Liver (tissue), 3 donors: Measurements from ENCODE around the gene PLXDC2.

Experiments
- EGR1 ChIP-seq, 2 donors: IDR thresholded peaks; 2 replicates each; pipeline ENCODE4 v1.6.1; 2016 to 2018; ENCODE audit warnings: antibody characterized with exemption in 2 of 2, low read depth in 2 of 2
- GABPA ChIP-seq, 2 donors: IDR thresholded peaks in 1 of 2; conservative IDR thresholded peaks in 1 of 2; 2 replicates each; pipeline ENCODE4 v1.6.1; 2016; ENCODE audit warnings: antibody characterized with exemption in 2 of 2, mild to moderate bottlenecking in 1 of 2, moderate library complexity in 1 of 2
- JUND ChIP-seq, 2 donors: IDR thresholded peaks; 2 replicates each; pipeline ENCODE4 v1.6.1; 2016; ENCODE audit warnings: antibody characterized with exemption in 2 of 2
- MAX ChIP-seq: IDR thresholded peaks from 2 replicates; pipeline ENCODE4 v1.6.1; 2016; ENCODE audit warnings: antibody characterized with exemption
- SP1 ChIP-seq: IDR thresholded peaks from 2 replicates; pipeline ENCODE4 v1.6.1; 2018; ENCODE audit warnings: antibody characterized with exemption, mild to moderate bottlenecking
- TAF1 ChIP-seq: conservative IDR thresholded peaks from 2 replicates; pipeline ENCODE4 v1.6.1; 2016; ENCODE audit warnings: antibody characterized with exemption, mild to moderate bottlenecking
- YY1 ChIP-seq: IDR thresholded peaks from 2 replicates; pipeline ENCODE4 v1.6.1; 2016; ENCODE audit warnings: antibody characterized with exemption, mild to moderate bottlenecking
- ZBTB33 ChIP-seq: IDR thresholded peaks from 2 replicates; pipeline ENCODE4 v1.6.1; 2016; ENCODE audit warnings: antibody characterized with exemption
- TF ChIP-seq, protein P1 (sequence below): fragments of 150-350 bp; IDR thresholded peaks from 2 replicates; pipeline ENCODE4 v1.5.1; 2017; ENCODE audit warnings: improper control_type of control experiment, low read depth, low read length; ENCODE audit not compliant: missing input control
- TF ChIP-seq, protein P2 (sequence below): IDR thresholded peaks from 2 replicates; pipeline ENCODE4 v1.6.1; 2016; ENCODE audit warnings: antibody characterized with exemption
- TF ChIP-seq, protein P3 (sequence below): IDR thresholded peaks from 2 replicates; pipeline ENCODE4 v1.6.1; 2016; ENCODE audit warnings: antibody characterized with exemption, mild to moderate bottlenecking
- donor health status: healthy.
- donor health status: healthy.

DNA sequence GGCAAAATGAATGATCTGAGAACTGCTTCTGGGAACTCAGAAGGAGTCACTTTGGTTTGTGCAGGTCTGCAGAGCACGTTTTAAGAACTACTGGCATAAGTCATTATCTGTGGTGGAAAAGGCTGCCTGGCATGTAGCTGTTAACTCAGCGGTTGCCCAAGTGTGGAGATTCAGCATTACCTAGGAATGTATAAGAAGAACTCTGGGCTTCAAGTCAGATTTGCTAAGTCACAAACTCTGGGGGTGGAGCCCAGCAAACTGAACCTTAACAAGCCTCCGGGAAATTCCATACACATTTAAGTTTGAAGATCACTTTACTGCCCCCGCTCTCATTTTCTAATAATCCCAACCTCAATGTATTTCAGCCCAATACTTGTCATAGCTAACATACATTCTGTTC lies 31.1 kb downstream of the PLXDC2 start:
- TF ChIP-seq GABPA (IDR thresholded peaks at IDR 0.05 in 1 of 2, conservative IDR thresholded peaks at IDR 0.05 in 1 of 2) (no peak), SP1 (no peak), MAX (no peak), ZBTB33 (no peak), YY1 (no peak), JUND (IDR thresholded peaks at IDR 0.05) (no peak), TAF1 (no peak), EGR1 (IDR thresholded peaks at IDR 0.05; ENCODE audit: low read depth in 2 of 2) (no peak)
- TF ChIP-seq, protein P1, sequence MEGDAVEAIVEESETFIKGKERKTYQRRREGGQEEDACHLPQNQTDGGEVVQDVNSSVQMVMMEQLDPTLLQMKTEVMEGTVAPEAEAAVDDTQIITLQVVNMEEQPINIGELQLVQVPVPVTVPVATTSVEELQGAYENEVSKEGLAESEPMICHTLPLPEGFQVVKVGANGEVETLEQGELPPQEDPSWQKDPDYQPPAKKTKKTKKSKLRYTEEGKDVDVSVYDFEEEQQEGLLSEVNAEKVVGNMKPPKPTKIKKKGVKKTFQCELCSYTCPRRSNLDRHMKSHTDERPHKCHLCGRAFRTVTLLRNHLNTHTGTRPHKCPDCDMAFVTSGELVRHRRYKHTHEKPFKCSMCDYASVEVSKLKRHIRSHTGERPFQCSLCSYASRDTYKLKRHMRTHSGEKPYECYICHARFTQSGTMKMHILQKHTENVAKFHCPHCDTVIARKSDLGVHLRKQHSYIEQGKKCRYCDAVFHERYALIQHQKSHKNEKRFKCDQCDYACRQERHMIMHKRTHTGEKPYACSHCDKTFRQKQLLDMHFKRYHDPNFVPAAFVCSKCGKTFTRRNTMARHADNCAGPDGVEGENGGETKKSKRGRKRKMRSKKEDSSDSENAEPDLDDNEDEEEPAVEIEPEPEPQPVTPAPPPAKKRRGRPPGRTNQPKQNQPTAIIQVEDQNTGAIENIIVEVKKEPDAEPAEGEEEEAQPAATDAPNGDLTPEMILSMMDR, result no peak
- TF ChIP-seq, protein P2, sequence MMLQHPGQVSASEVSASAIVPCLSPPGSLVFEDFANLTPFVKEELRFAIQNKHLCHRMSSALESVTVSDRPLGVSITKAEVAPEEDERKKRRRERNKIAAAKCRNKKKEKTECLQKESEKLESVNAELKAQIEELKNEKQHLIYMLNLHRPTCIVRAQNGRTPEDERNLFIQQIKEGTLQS, result no peak
- TF ChIP-seq, protein P3, sequence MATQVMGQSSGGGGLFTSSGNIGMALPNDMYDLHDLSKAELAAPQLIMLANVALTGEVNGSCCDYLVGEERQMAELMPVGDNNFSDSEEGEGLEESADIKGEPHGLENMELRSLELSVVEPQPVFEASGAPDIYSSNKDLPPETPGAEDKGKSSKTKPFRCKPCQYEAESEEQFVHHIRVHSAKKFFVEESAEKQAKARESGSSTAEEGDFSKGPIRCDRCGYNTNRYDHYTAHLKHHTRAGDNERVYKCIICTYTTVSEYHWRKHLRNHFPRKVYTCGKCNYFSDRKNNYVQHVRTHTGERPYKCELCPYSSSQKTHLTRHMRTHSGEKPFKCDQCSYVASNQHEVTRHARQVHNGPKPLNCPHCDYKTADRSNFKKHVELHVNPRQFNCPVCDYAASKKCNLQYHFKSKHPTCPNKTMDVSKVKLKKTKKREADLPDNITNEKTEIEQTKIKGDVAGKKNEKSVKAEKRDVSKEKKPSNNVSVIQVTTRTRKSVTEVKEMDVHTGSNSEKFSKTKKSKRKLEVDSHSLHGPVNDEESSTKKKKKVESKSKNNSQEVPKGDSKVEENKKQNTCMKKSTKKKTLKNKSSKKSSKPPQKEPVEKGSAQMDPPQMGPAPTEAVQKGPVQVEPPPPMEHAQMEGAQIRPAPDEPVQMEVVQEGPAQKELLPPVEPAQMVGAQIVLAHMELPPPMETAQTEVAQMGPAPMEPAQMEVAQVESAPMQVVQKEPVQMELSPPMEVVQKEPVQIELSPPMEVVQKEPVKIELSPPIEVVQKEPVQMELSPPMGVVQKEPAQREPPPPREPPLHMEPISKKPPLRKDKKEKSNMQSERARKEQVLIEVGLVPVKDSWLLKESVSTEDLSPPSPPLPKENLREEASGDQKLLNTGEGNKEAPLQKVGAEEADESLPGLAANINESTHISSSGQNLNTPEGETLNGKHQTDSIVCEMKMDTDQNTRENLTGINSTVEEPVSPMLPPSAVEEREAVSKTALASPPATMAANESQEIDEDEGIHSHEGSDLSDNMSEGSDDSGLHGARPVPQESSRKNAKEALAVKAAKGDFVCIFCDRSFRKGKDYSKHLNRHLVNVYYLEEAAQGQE, result no peak
